Activated CD8-positive, alpha-beta T cell treated with anti-CD3 and anti-CD28 coated beads for 36 hours (primary cell): Measurements from ENCODE around the gene RAI1. TPM values are rescaled to one million over a fixed set of nuclear protein-coding genes. Genes with fewer than 3 reads are reported as not detected.

Experiments
- ATAC-seq: fragments of 200-7000 bp; cut with Tn5 transposase; one replicate; pipeline ENCODE4 v1.10.0; 2021; ENCODE audit warnings: mild to moderate bottlenecking, moderate library complexity
- CTCF ChIA-PET: fragments of 350-600 bp; sonication (Branson Sonifier 250); formaldehyde crosslinking; loops from one replicate; lab custom pipeline; 2021; ENCODE audit warnings: antibody characterized with exemption; lab: Charles Lee
- POLR2A ChIA-PET: fragments of 350-600 bp; sonication (Branson Sonifier 250); formaldehyde crosslinking; loops from one replicate; lab custom pipeline; 2021; ENCODE audit warnings: antibody characterized with exemption; lab: Charles Lee
- DNase-seq: peaks from one replicate; pipeline ENCODE4 v3.0.0-alpha.2; 2020
- H3K27ac Mint-ChIP-seq: one replicate; pipeline ENCODE4 v1.8.0; 2021; ENCODE audit warnings: mild to moderate bottlenecking, mixed read lengths
- H3K27me3 Mint-ChIP-seq: one replicate; pipeline ENCODE4 v1.8.0; 2021; ENCODE audit warnings: mixed read lengths
- H3K36me3 Mint-ChIP-seq: one replicate; pipeline ENCODE4 v1.8.0; 2021; ENCODE audit warnings: low read depth, mixed read lengths
- H3K4me1 Mint-ChIP-seq: one replicate; pipeline ENCODE4 v1.8.0; 2021; ENCODE audit warnings: low read depth, mixed read lengths
- H3K4me3 Mint-ChIP-seq: one replicate; pipeline ENCODE4 v1.8.0; 2021; ENCODE audit warnings: mild to moderate bottlenecking, moderate library complexity, mixed read lengths
- H3K9me3 Mint-ChIP-seq: one replicate; pipeline ENCODE4 v1.8.0; 2021; ENCODE audit warnings: mixed read lengths
- intact Hi-C: fragments of 100-400 bp; cut with micrococcal nuclease; formaldehyde crosslinking; loops from one replicate; pipeline ENCODE4 v1.10.0; 2022
- total RNA-seq, 2 experiments: library from RNA; stranded (reverse); gene quantifications; one replicate each; pipeline ENCODE4 v1.2.3, GENCODE V29; 2021
- TF ChIP-seq, protein P1 (sequence below): fragments of 200-600 bp; IDR thresholded peaks from one replicate; pipeline ENCODE4 v1.8.0; 2022; ENCODE audit warnings: antibody characterized with exemption, mild to moderate bottlenecking

RAI1 gene
- total RNA-seq, 2 experiments from 2014 or later = 18.1 to 20.3 TPM

DNA sequence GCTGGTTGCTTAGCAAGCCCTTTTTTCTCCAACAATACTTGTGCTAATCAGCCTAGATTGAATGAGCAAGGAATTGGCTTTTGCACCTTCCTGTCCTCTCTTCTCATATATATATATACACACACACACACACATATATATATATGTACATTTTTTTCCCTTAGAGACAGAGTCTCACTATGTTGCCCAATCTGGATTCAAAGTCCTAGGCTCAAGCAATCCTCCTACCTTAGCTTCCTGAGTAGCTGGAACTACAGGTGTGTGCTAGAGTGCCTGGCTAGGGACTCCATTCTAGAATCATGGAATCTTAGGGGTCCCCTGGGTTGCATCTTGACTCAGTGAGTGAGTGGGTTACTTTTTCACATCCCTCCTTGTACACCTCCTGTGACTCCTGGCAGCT, 27.0 kb downstream of the RAI1 start:
- CTCF ChIA-PET = interaction anchor here (0.8 to 1.3 kb wide), 2 partner anchors 13 to 28 kb away, joined by 3 read pairs; no protein-coding TSS in a partner anchor
- TF ChIP-seq, protein P1, sequence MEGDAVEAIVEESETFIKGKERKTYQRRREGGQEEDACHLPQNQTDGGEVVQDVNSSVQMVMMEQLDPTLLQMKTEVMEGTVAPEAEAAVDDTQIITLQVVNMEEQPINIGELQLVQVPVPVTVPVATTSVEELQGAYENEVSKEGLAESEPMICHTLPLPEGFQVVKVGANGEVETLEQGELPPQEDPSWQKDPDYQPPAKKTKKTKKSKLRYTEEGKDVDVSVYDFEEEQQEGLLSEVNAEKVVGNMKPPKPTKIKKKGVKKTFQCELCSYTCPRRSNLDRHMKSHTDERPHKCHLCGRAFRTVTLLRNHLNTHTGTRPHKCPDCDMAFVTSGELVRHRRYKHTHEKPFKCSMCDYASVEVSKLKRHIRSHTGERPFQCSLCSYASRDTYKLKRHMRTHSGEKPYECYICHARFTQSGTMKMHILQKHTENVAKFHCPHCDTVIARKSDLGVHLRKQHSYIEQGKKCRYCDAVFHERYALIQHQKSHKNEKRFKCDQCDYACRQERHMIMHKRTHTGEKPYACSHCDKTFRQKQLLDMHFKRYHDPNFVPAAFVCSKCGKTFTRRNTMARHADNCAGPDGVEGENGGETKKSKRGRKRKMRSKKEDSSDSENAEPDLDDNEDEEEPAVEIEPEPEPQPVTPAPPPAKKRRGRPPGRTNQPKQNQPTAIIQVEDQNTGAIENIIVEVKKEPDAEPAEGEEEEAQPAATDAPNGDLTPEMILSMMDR = no peak
- Mint-ChIP-seq H3K9me3 (no peaks in the 10 kb centered on the region), H3K27me3 (no peaks in the 10 kb centered on the region), H3K36me3 (peaks cover 8% of the 10 kb centered on the region), H3K4me1 (peaks cover 16% of the 10 kb centered on the region), H3K4me3 (no peak overlapping the region), H3K27ac (no peak overlapping the region)
- POLR2A ChIA-PET = interaction anchor here (0.5 to 0.9 kb wide), 2 partner anchors 16 to 185 kb away, joined by 3 read pairs; no protein-coding TSS in a partner anchor
- DNase-seq = no peak
- no peak for ATAC-seq
- intact Hi-C loops = no loop called here

DNA sequence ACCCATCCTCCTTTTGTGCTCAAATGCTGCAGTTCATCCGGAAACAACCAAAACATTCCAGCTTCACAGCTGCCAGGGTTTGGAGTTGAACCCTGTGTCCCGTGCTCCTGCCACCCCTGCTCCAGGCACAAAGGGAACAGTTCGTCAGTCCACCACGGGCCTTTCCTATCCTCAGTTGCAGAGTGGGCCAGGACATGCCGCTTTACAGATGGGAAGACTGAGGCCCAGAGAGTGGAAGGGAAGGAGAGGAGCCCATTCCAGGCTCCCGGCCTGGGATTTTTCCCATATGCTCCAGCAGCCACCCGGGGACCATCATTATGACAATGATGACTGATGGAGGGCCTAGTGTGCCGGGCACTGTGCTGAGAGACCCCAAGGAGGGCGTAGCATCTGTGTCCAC, 27.6 kb downstream of the RAI1 start:
- TF ChIP-seq, protein P1 = no peak
- no peak overlapping the region for H3K4me3 Mint-ChIP-seq
- CTCF ChIA-PET = interaction anchor here (0.8 to 1.3 kb wide), 2 partner anchors 13 to 28 kb away, joined by 3 read pairs; no protein-coding TSS in a partner anchor
- no peak overlapping the region for H3K27ac Mint-ChIP-seq
- POLR2A ChIA-PET = no interaction called here
- intact Hi-C loops = no loop called here
- peaks cover 19% of the 10 kb centered on the region for H3K4me1 Mint-ChIP-seq
- ATAC-seq (no peak), DNase-seq (no peak)
- peaks cover 8% of the 10 kb centered on the region for H3K36me3 Mint-ChIP-seq
- no peaks in the 10 kb centered on the region for H3K9me3 Mint-ChIP-seq
- no peaks in the 10 kb centered on the region for H3K27me3 Mint-ChIP-seq

DNA sequence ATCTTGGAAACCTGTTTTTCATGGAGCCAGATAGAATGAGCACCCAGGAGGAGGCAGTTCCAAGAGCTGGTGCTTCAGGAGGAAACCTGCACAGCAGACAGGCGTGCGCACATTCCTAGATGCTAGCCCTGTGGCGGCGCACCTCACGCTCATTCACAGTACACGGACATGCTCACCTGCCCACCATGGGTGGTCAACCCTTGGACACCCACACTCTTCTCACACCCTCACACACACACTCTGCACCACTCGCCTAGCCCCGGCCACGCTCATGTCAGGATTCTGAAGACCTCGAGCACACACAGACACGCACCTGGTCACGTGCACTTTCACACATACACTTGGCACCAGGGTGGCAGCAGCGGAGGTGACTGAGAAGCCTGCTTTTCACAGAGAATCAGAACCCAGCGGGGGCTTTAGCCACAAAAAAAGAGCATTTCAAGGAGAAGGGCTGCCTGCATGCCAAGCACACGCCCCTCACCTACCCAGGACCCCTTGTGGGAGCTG, 28.6 kb downstream of the RAI1 start:
- CTCF ChIA-PET = no interaction called here
- H3K27ac Mint-ChIP-seq = no peak overlapping the region

DNA sequence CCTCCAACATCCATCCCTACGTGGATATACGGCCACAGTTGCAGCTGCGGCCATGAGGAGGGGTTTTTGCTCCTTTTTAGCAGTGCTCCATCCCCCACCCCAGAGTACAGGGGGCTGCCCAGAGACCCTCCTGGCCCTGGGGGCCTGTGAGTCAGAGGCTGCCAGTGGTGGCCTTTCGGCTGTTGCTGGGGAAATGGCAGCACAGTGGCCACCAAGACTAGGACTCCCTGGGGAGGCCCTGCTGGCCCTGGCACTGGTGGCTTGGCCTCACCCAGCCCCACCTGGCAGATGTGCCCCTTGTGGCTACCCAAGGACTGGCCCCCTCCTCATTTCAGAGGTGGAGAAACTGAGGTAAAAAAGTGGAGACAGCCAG, 29.1 kb downstream of the RAI1 start:
- no peak for ATAC-seq
- POLR2A ChIA-PET = no interaction called here
- CTCF ChIA-PET = no interaction called here

More for the DNA sequence above, 28.6 kb downstream of the RAI1 start:
- intact Hi-C loops = no loop called here
- Mint-ChIP-seq H3K9me3 (no peaks in the 10 kb centered on the region), H3K36me3 (peaks cover 3% of the 10 kb centered on the region), H3K4me1 (peaks cover 23% of the 10 kb centered on the region), H3K27me3 (no peaks in the 10 kb centered on the region), H3K4me3 (no peak overlapping the region)
- ATAC-seq (no peak), DNase-seq (no peak)
- POLR2A ChIA-PET = no interaction called here
- TF ChIP-seq, protein P1 = no peak

More for the DNA sequence above, 29.1 kb downstream of the RAI1 start:
- Mint-ChIP-seq H3K4me1 (peaks cover 23% of the 10 kb centered on the region), H3K4me3 (no peak overlapping the region), H3K27ac (no peak overlapping the region), H3K27me3 (no peaks in the 10 kb centered on the region), H3K36me3 (no peaks in the 10 kb centered on the region), H3K9me3 (no peaks in the 10 kb centered on the region)
- DNase-seq = no peak
- TF ChIP-seq, protein P1 = no peak
- intact Hi-C loops = no loop called here
